IPS-20b (cell line): ENCODE data around the gene CPOX.
A peak's percentile ranks its signal among the peaks of the same experiment; 100 is the strongest.
"Not testable (repeated sequence)": the region's sequence is repeated elsewhere in the genome, so short reads cannot be mapped to it uniquely, and the experiment has no call there.

Source experiments
- H3K27ac ChIP-seq: one replicate; pipeline ENCODE4 v1.5.1; 2013; ENCODE audit warnings: low read length
- H3K27me3 ChIP-seq: 2 replicates; pipeline ENCODE4 v1.6.1; 2013; ENCODE audit warnings: mild to moderate bottlenecking, low read length, inconsistent platforms; ENCODE audit not compliant: insufficient read depth
- H3K36me3 ChIP-seq: 2 replicates; pipeline ENCODE4 v1.6.1; 2013; ENCODE audit warnings: low read depth, mild to moderate bottlenecking, inconsistent platforms, low read length, moderate library complexity; ENCODE audit not compliant: insufficient read depth
- H3K4me1 ChIP-seq: 2 replicates; pipeline ENCODE4 v1.6.1; 2013; ENCODE audit warnings: mild to moderate bottlenecking, control low read depth, inconsistent platforms, low read length, moderate library complexity; ENCODE audit not compliant: insufficient read depth
- H3K4me3 ChIP-seq: 2 replicates; pipeline ENCODE4 v1.5.1; 2013; ENCODE audit warnings: mild to moderate bottlenecking, low read length, inconsistent platforms
- H3K9ac ChIP-seq: 2 replicates; pipeline ENCODE4 v1.6.1; 2013; ENCODE audit warnings: low read depth, mild to moderate bottlenecking, inconsistent platforms, low read length, moderate library complexity
- H3K9me3 ChIP-seq: 2 replicates; pipeline ENCODE4 v1.6.1; 2013; ENCODE audit warnings: mild to moderate bottlenecking, low read depth, low read length, inconsistent platforms; ENCODE audit not compliant: insufficient read depth

The CPOX gene

GRCh38 chr3:98593046-98593936 is at the start of gene CPOX:
Gene CPOX (minus strand): TSS chr3:98593611. CDS start chr3:98593504, 107 bp downstream.
- Histone ChIP-seq H3K27ac (peak within 1 kb of the TSS; percentile 35), H3K27me3 (no peaks in the 10 kb centered on the region), H3K9ac (peak within 1 kb of the TSS; percentile 66; the same call in 1 of the 2 replicates), H3K9me3 (no peaks in the 10 kb centered on the region), H3K4me3 (peak within 1 kb of the TSS; percentile 82), H3K4me1 (peaks cover 6% of the 10 kb centered on the region; the same call in 1 of the 2 replicates), H3K36me3 (peaks cover 30% of the 10 kb centered on the region)

GRCh38 chr3:98642769-98643168 is 49.4 kb upstream of the CPOX start:
- H3K9ac ChIP-seq, H3K27me3 ChIP-seq, H3K9me3 ChIP-seq, H3K27ac ChIP-seq, H3K4me3 ChIP-seq, H3K36me3 ChIP-seq, H3K4me1 ChIP-seq: not testable (repeated sequence)

GRCh38 chr3:98641756-98642155 is 48.3 kb upstream of the CPOX start:
- H3K9ac ChIP-seq, H3K4me3 ChIP-seq, H3K27me3 ChIP-seq, H3K4me1 ChIP-seq, H3K36me3 ChIP-seq, H3K9me3 ChIP-seq, H3K27ac ChIP-seq: not testable (repeated sequence)

- not testable (repeated sequence) for H3K9me3 ChIP-seq, H3K36me3 ChIP-seq, H3K27ac ChIP-seq, H3K9ac ChIP-seq, H3K27me3 ChIP-seq, H3K4me3 ChIP-seq, H3K4me1 ChIP-seq
These were observed 45.1 kb upstream of the CPOX start for GRCh38 chr3:98638515-98638914.

GRCh38 chr3:98630416-98630815 is 37.0 kb upstream of the CPOX start:
- Histone ChIP-seq H3K27me3 (no peaks in the 10 kb centered on the region), H3K4me1 (peaks cover 6% of the 10 kb centered on the region)

GRCh38 chr3:98628317-98628716 is 34.9 kb upstream of the CPOX start:
- Histone ChIP-seq H3K4me3 (no peak overlapping the region), H3K27me3 (no peaks in the 10 kb centered on the region), H3K9me3 (no peaks in the 10 kb centered on the region), H3K4me1 (peaks cover 16% of the 10 kb centered on the region), H3K27ac (no peak overlapping the region), H3K36me3 (no peaks in the 10 kb centered on the region), H3K9ac (no peak overlapping the region)

More at GRCh38 chr3:98630416-98630815, 37.0 kb upstream of the CPOX start:
- Histone ChIP-seq H3K9me3 (no peaks in the 10 kb centered on the region), H3K36me3 (no peaks in the 10 kb centered on the region), H3K4me3 (no peak overlapping the region), H3K27ac (no peak overlapping the region), H3K9ac (no peak overlapping the region)

- no peaks in the 10 kb centered on the region for H3K9me3 ChIP-seq
- peaks cover 16% of the 10 kb centered on the region for H3K4me1 ChIP-seq
- H3K36me3 ChIP-seq = no peaks in the 10 kb centered on the region
- H3K4me3 ChIP-seq = no peak overlapping the region
- no peaks in the 10 kb centered on the region for H3K27me3 ChIP-seq
- H3K27ac ChIP-seq = no peak overlapping the region
- H3K9ac ChIP-seq = no peak overlapping the region
These were observed 32.7 kb upstream of the CPOX start for GRCh38 chr3:98626151-98626550.

- no peak overlapping the region for H3K9ac ChIP-seq
- H3K9me3 ChIP-seq = no peaks in the 10 kb centered on the region
- H3K36me3 ChIP-seq = no peaks in the 10 kb centered on the region
- no peak overlapping the region for H3K27ac ChIP-seq
- peaks cover 16% of the 10 kb centered on the region for H3K4me1 ChIP-seq
- no peaks in the 10 kb centered on the region for H3K27me3 ChIP-seq
- 0 out of 2 replicates have a peak overlapping the region, but pooled peaks have one; percentile 3 for H3K4me3 ChIP-seq
These were observed 30.3 kb upstream of the CPOX start for GRCh38 chr3:98623572-98624280.

GRCh38 chr3:98617841-98618240 is 24.4 kb upstream of the CPOX start:
- Histone ChIP-seq H3K9me3 (no peaks in the 10 kb centered on the region), H3K9ac (no peak overlapping the region), H3K27ac (no peak overlapping the region), H3K4me3 (no peak overlapping the region), H3K27me3 (no peaks in the 10 kb centered on the region), H3K36me3 (no peaks in the 10 kb centered on the region), H3K4me1 (no peaks in the 10 kb centered on the region)

GRCh38 chr3:98613616-98614015 is 20.2 kb upstream of the CPOX start:
- no peak overlapping the region for H3K9ac ChIP-seq
- H3K27ac ChIP-seq = no peak overlapping the region
- no peaks in the 10 kb centered on the region for H3K9me3 ChIP-seq
- H3K36me3 ChIP-seq = no peaks in the 10 kb centered on the region
- H3K27me3 ChIP-seq = no peaks in the 10 kb centered on the region
- no peak overlapping the region for H3K4me3 ChIP-seq
- H3K4me1 ChIP-seq = no peaks in the 10 kb centered on the region

- Histone ChIP-seq H3K27me3 (no peaks in the 10 kb centered on the region), H3K36me3 (no peaks in the 10 kb centered on the region), H3K4me1 (no peaks in the 10 kb centered on the region), H3K9me3 (no peaks in the 10 kb centered on the region), H3K4me3 (no peak overlapping the region), H3K27ac (no peak overlapping the region), H3K9ac (no peak overlapping the region)
These were observed 19.6 kb upstream of the CPOX start for GRCh38 chr3:98612996-98613517.

- Histone ChIP-seq H3K27ac (no peak overlapping the region), H3K27me3 (no peaks in the 10 kb centered on the region), H3K9me3 (no peaks in the 10 kb centered on the region), H3K36me3 (no peaks in the 10 kb centered on the region), H3K4me3 (no peak overlapping the region), H3K9ac (no peak overlapping the region), H3K4me1 (no peaks in the 10 kb centered on the region)
These were observed 19.2 kb upstream of the CPOX start for GRCh38 chr3:98612587-98612986.
